GM12892 (cell line): ENCODE data around the gene SLC22A13.
"Not testable (repeated sequence)": the region's sequence is repeated elsewhere in the genome, so short reads cannot be mapped to it uniquely, and the experiment has no call there.

Experiments used
- POLR2A ChIP-seq: IDR thresholded peaks from 2 replicates; pipeline ENCODE4 v1.6.1; 2011; ENCODE audit warnings: low read depth, low read length, control low read depth
- POLR2AphosphoS5 ChIP-seq: IDR thresholded peaks from 2 replicates; pipeline ENCODE4 v1.6.1; 2011; ENCODE audit warnings: low read depth, low read length, control low read depth
- TAF1 ChIP-seq: IDR thresholded peaks from 2 replicates; pipeline ENCODE4 v1.6.1; 2011; ENCODE audit warnings: low read depth, mild to moderate bottlenecking, control low read depth, low read length, borderline replicate concordance

- TF ChIP-seq POLR2AphosphoS5, POLR2A, TAF1: not testable (repeated sequence)
Observed at GRCh38 chr3:38289286-38290217, 23.9 kb downstream of the SLC22A13 start.
